HPDE6-E6E7 (cell line): ENCODE data around the gene PM20D1.
"Not testable (repeated sequence)": the region's sequence is repeated elsewhere in the genome, so short reads cannot be mapped to it uniquely, and the experiment has no call there.

ENCODE experiments used
- DNase-seq: peaks from one replicate; pipeline ENCODE4 v3.0.0; 2011; ENCODE audit warnings: missing footprints; ENCODE audit errors: extremely low spot score

Gene PM20D1

DNA sequence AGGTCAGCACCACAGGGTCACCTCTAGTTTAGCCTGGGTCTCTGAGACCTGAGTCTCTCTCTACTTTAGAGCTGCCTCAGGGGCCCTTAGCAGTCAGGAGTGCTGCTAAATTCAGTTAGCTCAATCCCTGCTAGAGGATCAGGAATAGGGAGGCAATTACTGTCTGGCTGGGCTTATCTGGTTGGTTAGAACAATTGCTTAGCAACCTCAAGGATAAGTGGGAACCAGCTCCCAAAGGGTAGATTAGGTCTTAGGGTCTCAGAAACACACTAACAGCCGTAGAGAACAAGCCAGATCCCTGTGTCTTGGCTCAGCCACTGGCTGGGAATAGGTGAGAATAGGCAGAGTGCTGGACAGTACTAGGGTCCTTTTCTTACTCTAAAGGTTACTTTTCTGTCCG, 7.7 kb downstream of the PM20D1 start:
- no peak for DNase-seq

DNA sequence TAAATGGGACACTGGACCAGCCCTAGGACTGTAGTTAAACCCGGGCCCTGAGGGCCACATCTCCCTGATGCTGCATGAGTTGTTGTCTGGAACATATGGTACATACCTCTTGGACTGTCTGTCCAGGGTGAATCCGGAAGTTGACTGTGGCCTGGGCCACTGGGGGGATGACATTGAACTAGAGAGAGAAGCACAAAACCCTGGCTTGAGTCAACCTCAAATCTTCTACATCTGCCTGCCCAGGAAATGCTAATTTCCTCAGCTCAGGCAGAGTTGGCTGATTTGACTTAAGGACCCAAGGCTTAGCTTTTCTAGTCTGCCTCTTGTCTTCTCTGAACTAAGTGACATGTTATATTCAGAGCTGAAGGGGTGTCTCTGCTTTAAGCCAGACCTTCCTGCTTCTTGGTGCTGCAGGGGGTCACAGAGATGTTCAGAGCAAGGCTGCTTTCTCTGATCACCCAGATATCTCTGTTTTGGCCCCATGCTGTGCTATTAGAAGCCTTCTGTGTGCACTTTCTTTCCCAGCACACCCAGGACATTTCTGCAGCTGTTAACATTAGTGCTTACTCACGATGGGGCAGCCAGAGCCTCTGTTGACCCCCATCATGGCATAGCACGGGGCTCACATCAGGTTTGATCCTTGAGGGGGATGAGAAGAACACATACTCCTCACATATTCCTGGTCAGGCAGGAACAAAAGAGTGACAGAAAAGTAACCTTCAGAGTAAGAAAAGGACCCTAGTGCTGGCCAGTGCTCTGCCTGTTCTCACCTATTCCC, 9.6 kb downstream of the PM20D1 start:
- no peak for DNase-seq

DNA sequence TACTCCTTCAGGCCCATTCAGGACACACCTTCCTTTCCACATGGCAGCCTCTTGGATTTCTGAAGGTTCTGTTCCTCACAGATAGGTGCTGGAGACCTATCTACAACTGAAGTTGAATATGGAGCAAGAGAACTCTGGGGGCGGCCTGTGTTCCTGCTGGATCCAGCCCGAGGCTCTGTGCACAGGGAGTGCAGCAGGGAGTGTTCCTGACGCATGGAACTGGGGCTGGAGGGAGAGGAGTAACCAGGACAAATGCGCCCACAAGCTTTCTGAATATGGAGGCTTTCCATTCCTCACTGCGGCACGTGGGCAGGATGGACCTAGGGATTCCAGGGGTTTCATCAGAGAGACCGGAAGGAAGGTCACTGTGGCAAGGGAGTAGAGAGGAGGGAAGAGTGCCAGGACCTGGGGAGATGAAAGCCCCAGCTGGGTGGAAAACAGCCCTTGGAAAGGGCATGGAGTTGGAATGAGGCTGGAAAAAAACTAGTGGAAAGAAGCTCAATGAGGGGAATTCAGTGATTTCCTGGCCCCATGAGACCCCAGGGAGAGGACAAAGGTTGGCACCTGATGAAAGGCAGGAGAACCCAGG, 12.5 kb downstream of the PM20D1 start:
- no peak for DNase-seq

DNA sequence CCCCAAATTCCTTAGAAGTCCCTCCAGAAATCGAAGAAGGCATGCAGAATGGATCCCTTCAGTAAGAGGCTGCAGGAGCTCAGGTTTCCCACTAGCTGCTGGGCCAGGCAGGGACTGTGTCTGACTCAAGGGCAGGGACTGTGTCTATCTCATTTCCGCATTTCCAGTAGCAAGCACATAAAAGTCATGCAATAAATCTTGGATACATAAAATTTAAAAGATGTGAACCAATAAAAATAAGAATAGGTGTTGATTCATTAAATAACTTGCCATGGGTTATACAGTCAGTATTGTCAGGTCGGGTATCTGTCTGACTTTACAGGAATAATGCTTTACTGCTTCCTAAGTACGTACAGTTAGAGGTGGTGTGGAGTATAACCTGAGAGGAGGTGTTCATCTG, 15.2 kb downstream of the PM20D1 start:
- no peak for DNase-seq

DNA sequence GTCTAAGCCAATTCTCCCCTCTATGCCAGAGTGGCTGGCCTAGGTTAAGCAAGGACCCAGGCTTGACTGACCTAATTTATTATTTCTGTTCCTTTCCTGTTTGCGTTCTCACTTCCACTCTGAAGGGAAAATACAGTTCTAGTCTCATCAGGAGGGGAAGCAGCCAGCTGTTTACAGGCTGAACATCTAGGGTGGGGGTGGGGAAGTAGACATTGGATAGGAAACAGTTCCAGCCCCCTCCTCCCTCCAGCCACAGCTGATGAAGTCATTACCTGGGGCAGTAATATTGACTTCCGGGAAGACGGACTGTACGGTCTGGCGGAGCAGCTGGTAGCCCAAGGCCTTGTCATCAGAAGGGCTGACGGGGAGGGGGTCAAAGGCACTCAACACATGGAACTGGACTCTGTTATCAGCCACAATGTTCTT, 17.6 kb downstream of the PM20D1 start:
- DNase-seq: no peak

DNA sequence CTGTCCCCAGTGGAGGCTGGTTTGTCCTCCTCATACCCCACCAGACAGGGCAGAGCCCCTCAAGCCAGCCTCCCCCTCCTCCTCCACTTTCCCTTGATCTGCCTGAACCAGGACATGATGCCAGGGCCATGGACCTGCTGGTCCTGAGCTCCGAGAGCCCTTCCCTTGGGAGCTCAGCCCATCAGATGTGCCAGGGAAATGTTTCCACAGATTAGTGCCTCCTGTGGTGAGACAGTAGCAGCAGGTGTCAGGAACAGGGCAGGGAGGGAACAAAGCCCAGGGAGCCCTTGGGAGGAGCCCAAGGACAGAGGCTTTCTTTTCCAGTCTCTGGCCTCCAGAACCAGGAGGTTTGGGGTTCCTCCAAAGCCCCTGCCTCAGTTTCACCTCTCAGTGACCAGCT, 22.3 kb downstream of the PM20D1 start:
- DNase-seq: no peak

DNA sequence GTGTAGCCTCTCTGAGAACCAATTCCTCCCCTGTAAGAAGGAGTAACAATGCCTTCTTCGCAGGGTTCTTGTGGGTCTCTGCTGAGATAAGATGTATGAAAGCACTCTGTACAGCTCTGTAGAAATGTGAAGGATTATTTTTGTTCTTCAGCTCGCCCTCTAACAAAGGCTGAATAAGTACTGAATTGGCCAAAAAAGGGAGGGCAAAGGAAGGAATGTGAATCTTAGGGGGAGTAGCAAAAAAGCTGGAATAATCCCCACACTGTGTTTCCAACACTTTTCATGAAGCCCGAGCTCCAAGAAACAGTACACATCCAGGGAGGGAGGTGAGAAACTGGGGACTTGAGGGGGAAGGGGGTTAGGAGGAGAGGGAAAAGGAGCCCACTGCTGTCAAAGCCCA, 22.9 kb downstream of the PM20D1 start:
- DNase-seq: no peak

DNA sequence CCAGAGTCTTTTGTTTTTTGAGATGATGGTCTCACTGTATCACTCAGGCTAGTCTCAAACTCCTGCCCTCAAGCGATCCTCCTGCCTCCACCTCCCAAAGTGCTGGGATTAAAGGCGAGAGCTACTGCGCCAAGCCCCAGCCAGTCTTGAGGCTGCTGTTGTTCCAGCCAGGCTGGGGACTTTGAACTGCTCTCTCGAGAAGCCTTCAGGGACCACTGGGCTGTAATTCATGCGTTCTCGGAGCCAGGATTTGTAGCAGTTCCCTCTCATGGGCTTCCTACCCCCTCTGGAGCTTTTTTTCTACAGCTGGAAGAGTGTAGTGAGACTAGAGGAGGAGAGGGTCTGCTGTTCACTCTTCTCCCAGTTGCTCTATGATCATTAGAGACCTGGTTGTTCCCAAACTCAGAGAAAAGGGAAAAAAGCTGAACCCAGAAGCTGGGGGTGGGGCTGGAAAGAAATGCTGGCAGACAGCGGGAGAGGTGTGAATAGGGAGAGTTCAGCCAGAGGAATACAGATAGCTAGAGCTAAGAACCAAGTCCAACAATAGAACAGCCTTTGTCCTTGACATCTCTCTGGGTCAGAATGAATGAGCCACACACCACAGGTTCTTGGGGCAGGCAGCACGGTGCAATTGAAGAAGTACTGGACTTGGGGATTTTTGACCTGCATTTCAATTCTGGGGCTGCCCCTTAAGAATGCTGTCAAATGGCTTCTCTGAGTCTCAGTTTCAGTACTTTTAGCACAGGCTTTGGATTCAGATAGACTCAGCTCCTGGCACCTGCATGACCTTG, 23.7 kb downstream of the PM20D1 start:
- no peak for DNase-seq

DNA sequence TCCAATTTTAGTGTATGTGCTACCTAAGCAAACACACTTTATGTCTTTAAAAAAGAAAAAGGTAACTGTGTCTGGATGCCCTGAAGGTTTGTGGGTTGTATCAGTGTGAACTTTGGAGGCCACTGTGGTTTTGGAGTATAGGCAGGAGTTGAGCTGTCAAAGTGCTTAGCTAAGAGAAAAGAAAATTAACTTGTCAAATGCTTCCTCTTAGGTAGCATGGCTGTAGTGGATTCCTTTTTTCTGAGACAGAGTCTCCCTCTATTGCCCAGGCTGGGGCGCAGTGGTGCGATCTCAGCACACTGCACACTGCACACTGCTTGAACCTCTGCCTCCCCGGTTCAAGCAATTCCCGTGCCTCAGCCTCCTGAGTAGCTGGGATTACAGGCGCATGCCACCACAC, 25.8 kb downstream of the PM20D1 start:
- no peak for DNase-seq

DNA sequence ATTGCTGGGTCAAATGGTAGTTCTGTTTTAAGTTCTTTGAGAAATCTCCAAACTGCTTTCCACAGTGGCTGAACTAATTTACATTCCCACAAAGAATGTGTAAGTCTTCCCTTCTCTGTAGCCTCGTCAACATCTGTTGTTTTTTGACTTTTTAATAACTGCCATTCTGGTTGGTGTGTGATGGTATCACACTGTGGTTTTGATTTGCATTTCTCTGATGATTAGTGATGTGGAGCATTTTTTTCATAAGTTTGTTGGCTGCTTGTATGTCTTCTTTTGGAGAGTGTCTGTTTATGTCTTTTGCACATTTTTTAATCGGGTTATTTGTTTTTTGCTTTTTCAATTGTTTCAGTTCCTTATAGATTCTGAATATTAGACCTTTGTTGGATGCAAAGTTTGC, 26.7 kb downstream of the PM20D1 start:
- DNase-seq: not testable (repeated sequence)

DNA sequence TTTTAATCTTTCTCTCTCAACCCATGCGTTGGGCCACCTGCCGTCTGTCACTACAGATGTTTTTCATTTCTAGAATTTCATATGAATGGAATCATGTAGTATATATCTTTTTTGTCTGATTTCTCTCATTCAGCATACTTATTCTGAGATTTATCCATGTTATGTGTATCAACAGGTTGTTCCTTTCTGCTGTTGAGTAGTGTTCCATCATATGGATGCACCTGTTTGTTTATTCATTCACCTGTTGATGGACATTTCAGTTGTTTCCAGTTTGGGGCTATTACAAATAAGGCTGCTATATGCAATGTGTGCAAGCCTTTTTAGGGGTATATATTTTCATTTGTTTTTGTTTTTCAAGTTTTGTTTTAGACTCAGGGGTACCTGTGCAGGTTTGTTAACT, 27.5 kb downstream of the PM20D1 start:
- no peak for DNase-seq

DNA sequence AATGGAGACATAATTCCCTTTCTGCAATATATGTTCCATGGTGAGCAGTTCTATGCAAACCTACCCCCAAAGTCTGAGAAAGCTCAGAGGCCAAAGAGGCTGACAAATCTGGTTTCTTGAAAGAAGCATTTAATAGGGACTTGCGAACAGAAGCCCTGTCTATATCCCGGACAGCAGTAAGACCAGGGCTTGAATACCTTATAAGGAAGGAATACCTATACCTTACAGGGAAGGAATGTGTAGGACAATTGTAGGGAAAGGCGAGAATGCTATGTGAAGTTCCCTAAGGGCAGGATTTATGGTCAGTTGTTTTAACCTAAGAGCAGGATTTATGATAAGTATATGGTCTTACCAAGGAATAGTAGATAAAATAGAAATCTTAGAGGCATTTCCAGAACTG, 31.9 kb downstream of the PM20D1 start:
- no peak for DNase-seq

DNA sequence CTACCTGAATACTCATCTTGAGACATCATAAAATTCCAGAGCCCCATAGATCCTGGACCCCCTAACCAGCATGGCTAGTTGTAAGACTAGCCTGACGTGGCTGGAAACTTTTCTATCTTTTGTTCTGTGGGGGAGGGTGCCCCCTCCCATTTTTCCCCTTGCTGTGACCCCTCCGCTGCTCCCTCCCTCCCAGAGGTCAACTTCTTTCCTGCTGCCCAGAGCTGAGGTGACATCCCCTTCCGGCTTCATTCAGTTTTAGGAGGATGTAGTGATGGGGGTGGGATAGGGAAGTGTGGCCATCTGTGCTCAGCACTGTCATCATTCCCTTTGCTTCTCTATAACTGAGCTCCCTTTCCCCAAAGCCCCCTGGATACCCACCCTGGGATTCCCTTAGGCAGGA, 32.6 kb downstream of the PM20D1 start:
- DNase-seq: no peak

DNA sequence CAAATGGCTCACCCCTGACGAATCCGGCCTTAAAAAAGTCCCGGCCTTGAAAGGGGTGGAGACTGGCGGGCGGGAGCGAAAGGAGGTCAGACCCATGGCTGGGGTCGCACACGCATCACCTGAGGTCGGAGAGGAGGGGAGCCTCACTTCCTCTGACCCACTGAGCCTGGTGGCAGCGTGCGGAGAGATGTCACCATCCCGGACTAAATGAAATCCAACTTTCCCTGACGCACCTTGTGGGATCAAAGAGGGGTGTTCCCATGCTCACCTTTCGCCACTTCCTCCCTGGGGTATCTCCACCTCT, 36.2 kb downstream of the PM20D1 start:
- DNase-seq: no peak

DNA sequence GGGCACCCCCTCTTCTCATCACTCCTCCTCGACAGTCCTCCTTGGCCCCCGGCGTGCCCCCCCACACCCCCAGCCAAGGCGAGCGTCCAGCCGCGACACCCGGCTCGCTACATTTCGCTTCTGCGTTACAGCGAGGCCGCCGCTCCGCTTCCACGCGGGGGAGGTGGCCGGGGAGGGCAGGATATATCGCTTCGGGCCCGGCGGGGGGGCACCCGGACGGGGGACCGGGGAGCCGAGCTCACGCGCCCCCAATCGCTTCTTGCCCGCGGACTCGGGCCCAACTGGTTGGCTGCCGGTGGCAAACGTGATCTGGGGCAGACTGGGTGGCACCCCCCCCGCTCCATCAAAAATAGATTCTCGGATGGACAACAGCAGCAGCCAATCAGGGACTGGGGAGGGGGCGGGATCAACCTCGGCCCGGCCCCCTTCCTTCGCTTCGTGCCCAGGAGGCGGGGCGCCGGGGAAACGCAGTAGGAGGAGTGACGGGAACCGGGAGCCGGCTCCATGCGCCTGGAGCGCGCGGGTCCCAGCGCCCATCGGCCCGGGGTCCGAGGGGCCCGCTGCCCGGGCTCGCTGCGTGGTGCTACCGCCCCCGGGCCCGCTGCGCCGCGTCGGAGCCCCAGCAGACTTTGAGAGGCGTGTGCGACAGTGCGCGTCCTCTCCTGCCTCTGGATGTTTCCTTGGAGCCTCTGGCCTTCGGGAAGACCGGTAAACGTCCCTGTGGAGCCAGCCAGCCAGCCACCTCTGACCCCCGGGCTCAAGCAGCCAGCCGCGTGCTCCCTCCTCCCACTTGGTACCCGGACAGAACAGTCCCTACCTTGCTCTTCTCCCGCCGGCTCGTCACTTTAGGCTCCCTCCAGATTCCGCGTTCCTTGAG, 36.8 kb downstream of the PM20D1 start, which contains the start of gene SLC41A1:
Gene SLC41A1, minus strand, starts transcription at position 321 of the 877 bp plus-strand sequence. CDS start 2,757 bp downstream, outside the sequence.
- peak; percentile 97 for DNase-seq

DNA sequence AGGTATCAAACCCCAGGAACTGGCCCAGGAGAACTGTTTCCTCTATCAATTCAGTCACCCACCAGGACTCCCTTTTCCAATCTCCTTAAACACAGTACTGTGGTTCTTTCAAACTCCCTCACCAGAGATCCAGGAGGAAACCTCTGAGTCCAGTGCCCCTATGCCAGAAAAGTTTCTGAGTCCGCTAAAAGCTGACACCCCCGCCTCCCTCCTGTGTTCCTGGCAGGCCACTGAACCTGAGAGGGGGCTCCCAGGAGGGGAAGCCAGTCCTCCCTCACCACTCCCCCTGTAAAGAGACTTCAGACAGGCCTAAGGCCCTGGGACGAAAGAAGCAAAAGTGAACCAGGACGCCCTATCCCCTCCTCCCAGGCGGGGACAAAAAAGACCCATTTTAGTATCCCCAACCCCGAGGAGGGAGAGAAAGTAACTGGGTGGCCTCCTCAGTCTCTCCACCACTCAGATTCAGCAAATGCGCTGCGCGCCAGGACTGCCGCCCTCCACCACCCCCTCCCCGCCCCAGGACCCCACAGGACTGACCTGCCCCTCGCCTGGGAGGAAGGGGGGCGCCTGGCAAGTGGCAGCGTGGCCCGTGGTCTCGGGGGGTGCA, 37.6 kb downstream of the PM20D1 start:
- peak; percentile 39 for DNase-seq

DNA sequence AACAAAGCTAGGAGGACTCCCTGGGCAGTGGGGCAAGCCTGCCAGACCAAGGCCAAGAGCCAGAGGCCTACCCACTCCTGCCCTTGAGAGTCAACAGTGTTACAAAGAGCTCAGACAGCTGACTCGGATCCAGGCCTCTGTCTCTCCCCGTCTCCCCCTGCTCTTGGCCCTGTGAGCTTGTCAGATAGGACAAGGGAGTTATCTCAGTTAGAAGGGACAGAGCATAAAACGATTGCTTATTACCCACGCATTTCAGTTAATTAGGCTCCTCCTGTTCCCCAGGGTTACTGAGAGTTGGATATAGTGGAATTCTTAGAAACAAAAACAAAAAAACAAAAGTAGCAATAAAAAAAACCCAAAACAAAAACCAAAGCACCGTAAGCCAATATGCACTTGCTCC, 38.3 kb downstream of the PM20D1 start:
- DNase-seq: no peak

DNA sequence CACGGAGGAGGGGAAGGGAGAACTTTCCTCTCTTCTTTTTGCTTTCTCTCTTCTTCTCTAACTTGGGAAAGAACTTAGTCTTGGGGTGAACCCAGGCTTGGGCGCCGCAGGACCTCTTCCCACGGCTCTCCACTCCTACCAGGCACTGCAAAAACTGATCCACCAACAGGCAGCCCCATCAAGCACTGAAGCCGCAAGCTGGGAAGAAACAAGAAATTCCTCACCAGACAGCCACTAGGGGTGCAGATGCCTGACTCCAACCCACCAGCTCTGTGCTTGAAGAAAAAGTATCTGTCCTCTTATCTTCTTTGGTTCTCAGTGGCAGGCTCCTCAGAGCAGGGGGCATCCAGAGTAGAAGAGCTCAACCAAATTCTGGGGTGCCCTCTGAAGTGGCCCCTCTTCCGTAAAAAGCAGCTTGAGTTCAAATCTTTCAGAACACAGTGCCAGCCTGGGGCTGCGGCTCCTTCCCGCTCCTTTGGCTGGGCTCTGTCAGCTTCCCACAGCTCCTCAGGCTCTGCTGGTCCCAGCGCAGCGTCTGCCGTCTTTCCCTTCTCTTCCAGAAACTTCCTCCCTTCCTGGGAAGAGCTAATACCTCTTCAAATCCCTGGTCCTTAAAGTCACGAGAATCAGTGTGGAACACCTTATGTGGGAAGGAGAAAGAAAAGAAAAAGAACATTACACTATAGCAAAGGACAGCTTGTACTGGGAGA, 39.3 kb downstream of the PM20D1 start:
- DNase-seq: no peak

DNA sequence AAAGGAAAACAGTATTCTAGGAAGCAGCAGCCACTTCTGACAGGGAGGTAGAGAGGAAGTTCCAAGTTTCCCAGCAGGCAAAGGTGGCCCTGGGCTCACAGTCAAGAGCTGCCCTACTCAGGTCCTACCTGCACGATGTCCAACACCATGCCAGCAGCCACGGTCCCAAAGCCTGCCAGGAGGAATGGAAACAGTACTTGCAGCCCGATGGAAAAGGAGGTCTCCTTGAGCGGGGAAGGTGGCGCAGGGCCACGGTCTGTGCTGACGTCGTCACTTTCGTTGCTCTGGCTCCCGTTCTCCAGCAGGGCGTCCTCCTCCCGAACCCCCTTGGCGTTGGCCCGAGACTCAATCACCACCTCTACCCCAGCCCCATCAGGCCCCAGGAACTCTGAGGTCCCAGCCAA, 40.0 kb downstream of the PM20D1 start:
- no peak for DNase-seq

DNA sequence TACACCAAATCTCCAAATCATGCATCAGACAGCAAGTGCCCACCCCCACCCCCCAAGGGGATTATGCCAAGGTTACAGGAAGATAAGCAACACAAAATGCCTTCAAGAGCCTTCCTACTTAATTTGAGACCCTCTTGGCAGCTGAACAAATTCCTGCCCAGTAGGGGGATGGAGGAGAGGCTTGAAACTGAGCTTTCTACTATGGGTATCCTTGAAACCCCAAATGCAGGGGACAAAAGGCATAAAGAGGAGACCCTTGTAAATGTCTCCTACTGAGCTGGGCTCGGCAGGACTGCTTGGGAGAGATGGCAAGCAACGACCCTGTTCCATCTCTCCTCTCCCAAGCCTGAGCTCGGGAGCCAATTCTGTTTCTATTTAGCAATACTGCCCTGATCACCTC, 40.5 kb downstream of the PM20D1 start:
- no peak for DNase-seq
